KMS-11 (cell line): ENCODE measurements around the gene EEFSEC.

ENCODE experiments used
- H2AFZ ChIP-seq: fragments of 200-600 bp; sonication (generic); 2 replicates; pipeline ENCODE4 v1.6.1; 2016; ENCODE audit warnings: antibody characterized with exemption, mixed run types, low read depth
- H3K27ac ChIP-seq: fragments of 200-600 bp; sonication (generic); 2 replicates; pipeline ENCODE4 v1.6.1; 2016; ENCODE audit warnings: mild to moderate bottlenecking, mixed run types
- H3K27me3 ChIP-seq: fragments of 200-600 bp; sonication (generic); 2 replicates; pipeline ENCODE4 v1.6.1; 2017; ENCODE audit warnings: mild to moderate bottlenecking, low read depth, mixed run types, moderate library complexity; ENCODE audit not compliant: insufficient read depth
- H3K36me3 ChIP-seq: fragments of 200-600 bp; sonication (generic); 2 replicates; pipeline ENCODE4 v1.6.1; 2017; ENCODE audit warnings: mild to moderate bottlenecking, mixed run types; ENCODE audit not compliant: insufficient read depth
- H3K4me1 ChIP-seq: fragments of 200-600 bp; sonication (generic); 2 replicates; pipeline ENCODE4 v1.6.1; 2016; ENCODE audit warnings: mild to moderate bottlenecking, low read depth, mixed run types; ENCODE audit not compliant: poor library complexity, severe bottlenecking
- H3K4me2 ChIP-seq: fragments of 200-600 bp; sonication (generic); 2 replicates; pipeline ENCODE4 v1.7.0; 2016; ENCODE audit warnings: mild to moderate bottlenecking, mixed run types
- H3K4me3 ChIP-seq: fragments of 200-600 bp; sonication (generic); IDR thresholded peaks from 2 replicates; pipeline ENCODE4 v1.6.1; 2017; ENCODE audit warnings: low read depth, low read length, mixed read lengths; ENCODE audit not compliant: insufficient read depth
- H3K79me2 ChIP-seq: fragments of 200-600 bp; sonication (generic); 2 replicates; pipeline ENCODE4 v1.6.1; 2016; ENCODE audit warnings: low read depth, mixed run types; ENCODE audit not compliant: insufficient read depth
- H3K9ac ChIP-seq: fragments of 200-600 bp; sonication (generic); 2 replicates; pipeline ENCODE4 v1.6.1; 2016; ENCODE audit warnings: mild to moderate bottlenecking, mixed run types
- H4K20me1 ChIP-seq: fragments of 200-600 bp; sonication (generic); 2 replicates; pipeline ENCODE4 v1.6.1; 2016; ENCODE audit warnings: mild to moderate bottlenecking, mixed run types; ENCODE audit not compliant: insufficient read depth
- TF ChIP-seq, protein P1 (sequence below): fragments of 200-600 bp; sonication (generic); conservative IDR thresholded peaks from 2 replicates; pipeline ENCODE4 v1.6.1; 2017; ENCODE audit warnings: low read depth, mild to moderate bottlenecking, antibody characterized with exemption, low read length, moderate library complexity, mixed read lengths

Gene EEFSEC

DNA sequence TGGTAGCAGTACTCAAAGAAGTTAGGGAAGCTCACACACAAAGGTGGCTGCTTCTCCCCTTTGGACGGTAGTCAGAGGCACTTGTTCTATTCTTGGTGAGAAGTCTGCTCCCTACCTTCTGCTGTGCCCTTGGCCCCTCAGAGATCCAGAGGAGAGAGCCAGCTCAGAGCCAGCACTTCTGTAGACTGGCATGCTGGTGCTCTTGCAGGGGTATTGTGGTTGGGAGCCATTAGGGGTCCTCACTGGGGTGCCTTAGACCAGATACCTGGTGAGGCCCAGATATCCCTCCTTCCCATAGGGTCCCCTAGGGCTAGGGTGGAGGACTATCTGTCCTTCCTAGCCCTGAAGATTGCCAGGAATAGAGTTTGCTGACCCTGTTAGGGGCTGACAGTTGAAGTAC lies 140.6 kb downstream of the EEFSEC start:
- Histone ChIP-seq H3K36me3 (no peaks in the 10 kb centered on the region), H2AFZ (no peak overlapping the region), H3K9ac (no peak overlapping the region), H3K4me3 (no peak overlapping the region), H3K27ac (no peak overlapping the region), H3K79me2 (no peaks in the 10 kb centered on the region), H3K27me3 (no peaks in the 10 kb centered on the region), H3K4me2 (no peak overlapping the region), H3K4me1 (no peaks in the 10 kb centered on the region), H4K20me1 (no peaks in the 10 kb centered on the region)
- TF ChIP-seq, protein P1, sequence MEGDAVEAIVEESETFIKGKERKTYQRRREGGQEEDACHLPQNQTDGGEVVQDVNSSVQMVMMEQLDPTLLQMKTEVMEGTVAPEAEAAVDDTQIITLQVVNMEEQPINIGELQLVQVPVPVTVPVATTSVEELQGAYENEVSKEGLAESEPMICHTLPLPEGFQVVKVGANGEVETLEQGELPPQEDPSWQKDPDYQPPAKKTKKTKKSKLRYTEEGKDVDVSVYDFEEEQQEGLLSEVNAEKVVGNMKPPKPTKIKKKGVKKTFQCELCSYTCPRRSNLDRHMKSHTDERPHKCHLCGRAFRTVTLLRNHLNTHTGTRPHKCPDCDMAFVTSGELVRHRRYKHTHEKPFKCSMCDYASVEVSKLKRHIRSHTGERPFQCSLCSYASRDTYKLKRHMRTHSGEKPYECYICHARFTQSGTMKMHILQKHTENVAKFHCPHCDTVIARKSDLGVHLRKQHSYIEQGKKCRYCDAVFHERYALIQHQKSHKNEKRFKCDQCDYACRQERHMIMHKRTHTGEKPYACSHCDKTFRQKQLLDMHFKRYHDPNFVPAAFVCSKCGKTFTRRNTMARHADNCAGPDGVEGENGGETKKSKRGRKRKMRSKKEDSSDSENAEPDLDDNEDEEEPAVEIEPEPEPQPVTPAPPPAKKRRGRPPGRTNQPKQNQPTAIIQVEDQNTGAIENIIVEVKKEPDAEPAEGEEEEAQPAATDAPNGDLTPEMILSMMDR: no peak

DNA sequence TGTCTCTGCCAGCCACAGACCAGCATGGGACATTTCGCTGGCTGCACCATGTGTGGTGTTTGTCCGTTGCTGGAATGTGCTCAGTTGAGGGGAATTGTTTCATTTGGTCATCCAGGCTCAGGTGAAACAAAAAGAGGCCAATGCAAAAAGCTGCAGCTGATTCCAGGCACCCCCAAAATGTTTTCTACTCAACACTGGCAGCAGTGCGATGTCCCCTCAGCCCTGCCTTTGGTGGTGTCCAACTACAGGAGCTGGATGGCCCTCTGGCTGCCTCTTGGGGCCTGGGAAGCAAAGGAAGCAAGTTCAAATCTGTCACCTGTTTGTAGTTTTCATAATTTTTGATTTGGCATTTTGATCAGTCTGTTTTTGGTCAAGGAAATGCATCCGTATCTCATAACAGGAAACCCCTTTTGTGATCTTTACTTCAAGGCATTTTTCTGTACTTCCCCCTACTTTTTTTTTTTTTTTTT lies 141.8 kb downstream of the EEFSEC start:
- H3K4me1 ChIP-seq: no peaks in the 10 kb centered on the region
- no peak overlapping the region for H3K4me2 ChIP-seq
- H3K79me2 ChIP-seq: no peaks in the 10 kb centered on the region
- H3K36me3 ChIP-seq: no peaks in the 10 kb centered on the region
- no peak overlapping the region for H2AFZ ChIP-seq
- TF ChIP-seq, protein P1: no peak
- no peak overlapping the region for H3K9ac ChIP-seq
- no peaks in the 10 kb centered on the region for H3K27me3 ChIP-seq
- H3K27ac ChIP-seq: no peak overlapping the region
- no peak overlapping the region for H3K4me3 ChIP-seq
- no peaks in the 10 kb centered on the region for H4K20me1 ChIP-seq

DNA sequence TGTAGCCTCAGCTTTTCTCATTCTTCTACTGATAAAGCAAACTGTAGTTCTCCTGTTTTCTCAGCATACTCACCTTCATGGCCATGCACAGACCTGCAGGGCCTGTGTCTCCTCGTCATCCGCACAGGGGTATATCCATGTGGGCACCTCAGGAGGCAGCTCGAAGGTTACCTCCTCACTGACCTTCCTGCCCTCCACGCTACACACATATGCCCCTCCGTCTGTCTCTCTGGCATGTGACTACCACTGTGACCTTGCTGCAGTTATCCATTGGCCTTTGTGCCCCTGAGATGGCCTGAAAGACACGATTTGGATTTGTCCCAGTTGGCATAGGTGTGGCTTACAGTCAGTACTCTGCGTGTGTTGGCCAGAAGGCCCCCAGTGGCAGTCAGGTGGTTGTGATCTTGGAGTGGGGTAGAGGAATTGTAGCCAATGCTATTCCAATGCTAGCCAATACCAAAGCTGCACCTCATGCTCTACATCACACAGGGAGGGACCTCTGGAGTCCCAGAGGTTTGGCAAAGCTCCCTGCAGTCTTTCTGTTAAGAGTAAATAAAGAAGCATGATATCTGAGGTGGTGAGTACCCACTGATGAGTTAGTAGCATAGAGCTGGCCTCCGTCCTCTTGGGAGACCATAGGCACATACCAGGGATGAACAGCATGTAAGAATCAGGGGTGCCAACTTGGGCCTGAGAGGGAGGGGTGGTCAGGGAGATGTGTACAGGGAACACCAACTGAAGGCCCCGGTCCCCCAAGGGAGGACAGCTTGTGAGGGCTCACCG lies 143.4 kb downstream of the EEFSEC start:
- H3K27ac ChIP-seq: no peak overlapping the region
- no peaks in the 10 kb centered on the region for H3K27me3 ChIP-seq
- H3K4me3 ChIP-seq: no peak overlapping the region
- no peaks in the 10 kb centered on the region for H3K4me1 ChIP-seq
- H4K20me1 ChIP-seq: no peaks in the 10 kb centered on the region
- H3K4me2 ChIP-seq: no peak overlapping the region
- no peaks in the 10 kb centered on the region for H3K36me3 ChIP-seq
- H3K79me2 ChIP-seq: no peaks in the 10 kb centered on the region
- no peak overlapping the region for H3K9ac ChIP-seq
- TF ChIP-seq, protein P1: no peak
- no peak overlapping the region for H2AFZ ChIP-seq

DNA sequence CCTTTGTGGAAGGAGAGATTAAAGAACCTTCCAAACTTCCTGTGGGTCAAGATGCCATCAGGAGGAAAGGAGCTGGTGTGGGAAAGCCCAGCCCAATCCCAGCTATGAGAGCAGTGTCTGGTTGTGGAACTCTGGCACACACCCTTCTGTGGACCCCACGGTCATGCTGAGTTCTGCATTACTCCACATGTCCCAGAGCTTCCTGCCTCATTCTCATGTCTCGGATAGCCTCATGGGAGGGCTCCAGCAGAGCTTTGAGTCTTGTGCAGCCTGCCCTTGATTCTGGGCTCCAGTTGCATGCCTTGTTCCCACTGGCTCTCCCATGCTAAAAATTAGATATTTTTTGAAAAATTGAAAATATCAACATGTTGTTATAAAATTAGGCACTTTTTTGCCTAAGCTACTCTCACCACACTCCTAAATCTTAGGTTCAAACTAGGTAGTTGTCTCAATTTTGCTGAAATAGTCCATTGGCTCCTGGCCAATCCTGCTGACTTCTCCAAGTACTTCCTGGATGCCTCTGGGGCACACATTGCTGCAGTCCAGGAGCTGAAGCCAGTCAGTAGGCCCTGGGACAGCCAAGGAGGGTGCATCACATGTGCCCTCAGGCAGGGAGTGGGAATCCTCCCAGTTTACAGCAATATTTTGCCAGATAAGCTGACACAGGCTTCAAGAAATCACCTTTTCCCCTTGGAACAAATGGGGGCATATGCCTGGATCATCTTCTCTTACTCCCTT lies 144.3 kb downstream of the EEFSEC start:
- H2AFZ ChIP-seq: no peak overlapping the region

More for the DNA sequence above, 144.3 kb downstream of the EEFSEC start:
- no peaks in the 10 kb centered on the region for H3K36me3 ChIP-seq
- H3K27ac ChIP-seq: no peak overlapping the region
- H3K79me2 ChIP-seq: no peaks in the 10 kb centered on the region
- H3K4me1 ChIP-seq: no peaks in the 10 kb centered on the region
- no peaks in the 10 kb centered on the region for H4K20me1 ChIP-seq
- H3K27me3 ChIP-seq: no peaks in the 10 kb centered on the region
- H3K9ac ChIP-seq: no peak overlapping the region
- no peak overlapping the region for H3K4me2 ChIP-seq
- H3K4me3 ChIP-seq: no peak overlapping the region
- TF ChIP-seq, protein P1: no peak
